ENCODE results near the gene EXTL1.

DNA sequence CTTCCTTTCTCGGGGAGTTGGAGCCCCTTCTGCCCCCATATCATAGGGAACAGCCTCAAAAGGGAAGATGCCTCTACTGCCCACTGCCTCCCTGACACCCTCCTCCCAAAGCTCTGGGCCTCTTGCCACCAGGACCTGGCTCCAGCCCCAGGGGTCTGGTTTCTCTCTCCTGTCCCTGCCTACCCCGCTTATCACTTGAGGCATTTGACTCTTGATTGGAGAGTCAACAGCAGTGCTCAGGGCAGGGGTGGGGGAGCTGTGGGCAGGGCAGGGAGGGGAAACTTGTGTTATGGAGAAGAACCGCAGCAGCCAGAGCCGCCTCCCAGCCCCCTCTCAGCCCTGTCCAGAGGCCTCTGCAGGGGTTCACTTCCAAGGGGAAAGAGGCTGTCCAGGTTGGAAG lies 45.3 kb downstream of the EXTL1 start:
- TF ChIP-seq, protein P1, sequence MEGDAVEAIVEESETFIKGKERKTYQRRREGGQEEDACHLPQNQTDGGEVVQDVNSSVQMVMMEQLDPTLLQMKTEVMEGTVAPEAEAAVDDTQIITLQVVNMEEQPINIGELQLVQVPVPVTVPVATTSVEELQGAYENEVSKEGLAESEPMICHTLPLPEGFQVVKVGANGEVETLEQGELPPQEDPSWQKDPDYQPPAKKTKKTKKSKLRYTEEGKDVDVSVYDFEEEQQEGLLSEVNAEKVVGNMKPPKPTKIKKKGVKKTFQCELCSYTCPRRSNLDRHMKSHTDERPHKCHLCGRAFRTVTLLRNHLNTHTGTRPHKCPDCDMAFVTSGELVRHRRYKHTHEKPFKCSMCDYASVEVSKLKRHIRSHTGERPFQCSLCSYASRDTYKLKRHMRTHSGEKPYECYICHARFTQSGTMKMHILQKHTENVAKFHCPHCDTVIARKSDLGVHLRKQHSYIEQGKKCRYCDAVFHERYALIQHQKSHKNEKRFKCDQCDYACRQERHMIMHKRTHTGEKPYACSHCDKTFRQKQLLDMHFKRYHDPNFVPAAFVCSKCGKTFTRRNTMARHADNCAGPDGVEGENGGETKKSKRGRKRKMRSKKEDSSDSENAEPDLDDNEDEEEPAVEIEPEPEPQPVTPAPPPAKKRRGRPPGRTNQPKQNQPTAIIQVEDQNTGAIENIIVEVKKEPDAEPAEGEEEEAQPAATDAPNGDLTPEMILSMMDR (IDR thresholded peaks at IDR 0.05): no peak
- TF ChIP-seq POLR2AphosphoS5 (IDR thresholded peaks at IDR 0.05) (no peak), EP300 (IDR thresholded peaks at IDR 0.05) (no peak)
